ENCODE data around the gene MORN1. TPM values are rescaled to one million over a fixed set of nuclear protein-coding genes. Genes with fewer than 3 reads are reported as not detected.

Gene MORN1
- total RNA-seq, 1 donor from 2014 or later, result 24.3 TPM

DNA sequence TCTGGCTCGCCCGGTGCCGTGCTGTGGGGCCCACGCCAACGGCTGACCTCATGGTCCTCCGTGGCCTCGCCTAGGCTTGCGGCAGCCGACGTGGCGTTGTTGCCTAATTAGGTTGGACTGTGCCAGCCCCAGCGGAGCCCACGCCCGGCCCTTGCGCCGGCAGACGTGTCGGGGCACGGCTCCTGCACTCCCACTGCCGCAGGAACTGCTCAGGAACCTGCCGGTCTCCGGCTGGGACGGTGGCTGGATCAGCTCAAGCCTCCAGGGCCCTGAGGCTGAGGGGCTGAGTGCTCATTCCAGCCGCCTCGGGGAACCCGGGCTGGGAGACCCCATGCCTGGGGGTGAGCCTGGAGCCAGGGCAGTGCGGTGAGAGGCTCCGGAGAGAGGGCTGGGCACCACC is 37.1 kb upstream of the MORN1 start:
- TF ChIP-seq, protein P1, sequence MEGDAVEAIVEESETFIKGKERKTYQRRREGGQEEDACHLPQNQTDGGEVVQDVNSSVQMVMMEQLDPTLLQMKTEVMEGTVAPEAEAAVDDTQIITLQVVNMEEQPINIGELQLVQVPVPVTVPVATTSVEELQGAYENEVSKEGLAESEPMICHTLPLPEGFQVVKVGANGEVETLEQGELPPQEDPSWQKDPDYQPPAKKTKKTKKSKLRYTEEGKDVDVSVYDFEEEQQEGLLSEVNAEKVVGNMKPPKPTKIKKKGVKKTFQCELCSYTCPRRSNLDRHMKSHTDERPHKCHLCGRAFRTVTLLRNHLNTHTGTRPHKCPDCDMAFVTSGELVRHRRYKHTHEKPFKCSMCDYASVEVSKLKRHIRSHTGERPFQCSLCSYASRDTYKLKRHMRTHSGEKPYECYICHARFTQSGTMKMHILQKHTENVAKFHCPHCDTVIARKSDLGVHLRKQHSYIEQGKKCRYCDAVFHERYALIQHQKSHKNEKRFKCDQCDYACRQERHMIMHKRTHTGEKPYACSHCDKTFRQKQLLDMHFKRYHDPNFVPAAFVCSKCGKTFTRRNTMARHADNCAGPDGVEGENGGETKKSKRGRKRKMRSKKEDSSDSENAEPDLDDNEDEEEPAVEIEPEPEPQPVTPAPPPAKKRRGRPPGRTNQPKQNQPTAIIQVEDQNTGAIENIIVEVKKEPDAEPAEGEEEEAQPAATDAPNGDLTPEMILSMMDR (IDR thresholded peaks at IDR 0.05; ENCODE audit: unreplicated experiment), result no peak
- Mint-ChIP-seq H3K4me1 (peaks cover 6% of the 10 kb centered on the region), H3K36me3 (no peaks in the 10 kb centered on the region), H3K27me3 (ENCODE audit: low read depth) (peaks cover 26% of the 10 kb centered on the region), H3K4me3 (no peak overlapping the region), H3K9me3 (no peaks in the 10 kb centered on the region), H3K27ac (no peak overlapping the region)
- DNase-seq (ENCODE audit: low spot score in 2 of 2, unreplicated experiment in 2 of 2), result no peak

DNA sequence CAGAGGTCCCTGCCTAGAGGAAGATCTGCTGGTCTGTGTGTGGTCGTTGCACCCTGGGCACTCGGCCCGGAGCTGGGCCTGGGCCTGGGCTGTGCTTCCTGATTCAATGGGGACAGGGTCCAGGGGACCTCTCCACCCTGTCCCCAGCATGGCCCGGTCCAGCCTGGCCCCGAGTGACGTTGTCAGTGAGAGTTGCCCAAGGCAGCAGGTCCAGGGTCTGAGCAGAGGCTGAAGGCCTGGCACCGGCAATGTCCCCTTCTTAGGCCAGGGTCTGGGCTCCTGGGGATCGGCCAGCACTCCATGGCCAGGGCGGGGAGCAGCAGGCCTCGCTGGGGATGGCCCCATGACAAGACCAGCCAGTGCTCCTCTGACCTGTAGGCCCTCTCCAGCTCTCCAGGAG is 36.6 kb upstream of the MORN1 start:
- Mint-ChIP-seq H3K4me3 (no peak overlapping the region), H3K4me1 (peaks cover 6% of the 10 kb centered on the region), H3K27me3 (ENCODE audit: low read depth) (peaks cover 25% of the 10 kb centered on the region), H3K27ac (no peak overlapping the region), H3K9me3 (peaks cover under 1% of the 10 kb centered on the region), H3K36me3 (no peaks in the 10 kb centered on the region)
- no peak for DNase-seq (ENCODE audit: low spot score in 2 of 2, unreplicated experiment in 2 of 2)
- TF ChIP-seq, protein P1 (IDR thresholded peaks at IDR 0.05; ENCODE audit: unreplicated experiment), result no peak

DNA sequence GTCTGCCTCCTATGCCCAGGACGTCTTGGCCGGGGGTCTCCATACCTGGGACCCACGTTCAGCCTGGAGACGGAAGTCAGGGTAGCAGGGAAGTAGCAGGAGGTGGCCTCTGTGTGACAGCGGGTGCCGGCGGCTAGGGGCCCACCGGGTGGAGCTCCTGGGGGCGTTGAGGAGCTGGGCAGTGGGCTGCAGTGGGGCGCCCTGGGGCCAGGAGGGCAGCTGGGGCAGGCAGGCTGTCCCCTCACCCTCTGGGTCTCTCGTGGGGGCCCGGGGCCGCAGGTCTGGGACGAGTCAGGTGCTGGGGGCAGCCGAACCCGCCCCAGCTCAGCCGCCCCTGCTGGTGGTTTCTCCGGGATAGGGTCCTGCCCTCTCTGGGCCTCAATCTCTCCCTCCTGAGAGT is 35.7 kb upstream of the MORN1 start:
- TF ChIP-seq, protein P1 (IDR thresholded peaks at IDR 0.05; ENCODE audit: unreplicated experiment), result no peak
- H3K27ac Mint-ChIP-seq, result no peak overlapping the region
- H3K4me1 Mint-ChIP-seq, result peaks cover 6% of the 10 kb centered on the region
- H3K27me3 Mint-ChIP-seq (ENCODE audit: low read depth), result peaks cover 30% of the 10 kb centered on the region
- peaks cover 8% of the 10 kb centered on the region for H3K9me3 Mint-ChIP-seq
- DNase-seq (ENCODE audit: low spot score in 2 of 2, unreplicated experiment in 2 of 2), result no peak
- no peaks in the 10 kb centered on the region for H3K36me3 Mint-ChIP-seq
- no peak overlapping the region for H3K4me3 Mint-ChIP-seq

DNA sequence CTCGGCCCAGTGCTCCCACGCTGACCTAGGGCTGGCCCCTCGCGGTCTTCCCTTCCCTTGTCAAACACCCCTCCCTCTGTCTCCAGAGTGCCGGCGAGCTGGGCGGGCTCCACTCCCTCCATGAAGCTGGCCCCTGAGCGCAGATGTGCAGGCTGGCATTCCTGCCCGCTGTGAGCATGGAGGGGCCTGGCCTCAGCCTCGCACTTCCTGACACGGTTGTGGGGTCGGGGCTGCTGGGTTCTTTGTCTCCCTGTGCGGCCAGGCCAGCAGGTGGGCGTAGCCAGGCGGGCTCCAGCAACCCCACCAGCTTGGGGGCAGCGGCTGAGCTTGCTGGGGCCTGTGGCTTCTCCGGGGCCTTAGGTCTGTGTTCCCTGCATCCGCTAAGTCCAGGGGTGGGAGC is 35.2 kb upstream of the MORN1 start:
- Mint-ChIP-seq H3K27ac (no peak overlapping the region), H3K4me1 (peaks cover 5% of the 10 kb centered on the region), H3K4me3 (no peak overlapping the region), H3K27me3 (ENCODE audit: low read depth) (peaks cover 34% of the 10 kb centered on the region), H3K9me3 (peaks cover 8% of the 10 kb centered on the region), H3K36me3 (no peaks in the 10 kb centered on the region)
- DNase-seq (ENCODE audit: low spot score in 2 of 2, unreplicated experiment in 2 of 2), result no peak
- TF ChIP-seq, protein P1 (IDR thresholded peaks at IDR 0.05; ENCODE audit: unreplicated experiment), result no peak

DNA sequence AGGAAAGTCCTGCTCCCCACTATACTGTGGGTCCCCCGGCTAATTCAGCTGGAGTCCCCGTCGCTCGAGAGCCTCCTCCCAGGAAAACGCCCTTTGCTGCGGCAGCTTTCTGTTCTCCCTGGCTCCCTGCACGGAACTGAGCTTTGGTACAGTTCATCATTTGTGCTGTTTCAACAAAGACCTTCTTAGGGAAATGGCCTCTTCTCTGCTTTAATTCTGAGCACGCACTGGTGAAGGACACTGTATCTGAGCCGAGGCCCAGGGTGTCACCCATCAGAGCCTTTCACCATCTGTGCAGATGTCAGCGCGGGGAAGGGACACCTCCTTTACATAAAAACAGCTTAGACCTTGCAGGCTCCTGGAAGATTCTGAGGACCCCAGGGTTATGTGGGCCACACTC is 34.5 kb upstream of the MORN1 start:
- TF ChIP-seq, protein P1 (IDR thresholded peaks at IDR 0.05; ENCODE audit: unreplicated experiment), result no peak
- Mint-ChIP-seq H3K4me3 (no peak overlapping the region), H3K4me1 (peaks cover under 1% of the 10 kb centered on the region), H3K9me3 (peaks cover 8% of the 10 kb centered on the region), H3K27me3 (ENCODE audit: low read depth) (peaks cover 36% of the 10 kb centered on the region), H3K27ac (no peak overlapping the region), H3K36me3 (no peaks in the 10 kb centered on the region)
- no peak for DNase-seq (ENCODE audit: low spot score in 2 of 2, unreplicated experiment in 2 of 2)

DNA sequence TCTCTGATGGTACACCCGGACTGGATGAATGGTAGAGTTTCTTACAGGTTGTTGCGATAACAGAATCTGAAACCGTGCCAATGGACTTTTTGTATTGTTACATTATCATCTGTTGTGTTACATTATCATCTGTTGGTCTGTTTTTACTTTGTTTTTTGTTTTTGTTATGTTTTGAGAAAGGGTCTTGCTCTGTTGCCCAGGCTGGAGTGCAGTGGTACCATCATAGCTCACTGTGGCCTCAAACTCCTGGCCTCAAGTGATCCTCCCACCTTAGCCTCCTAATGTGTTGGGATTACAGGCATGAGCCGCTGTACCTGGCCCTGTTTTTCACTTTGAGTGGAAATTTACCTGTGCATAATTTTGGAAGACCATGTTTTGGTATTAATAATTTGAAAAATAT is 31.2 kb upstream of the MORN1 start:
- Mint-ChIP-seq H3K36me3 (no peaks in the 10 kb centered on the region), H3K27me3 (ENCODE audit: low read depth) (peaks cover 61% of the 10 kb centered on the region), H3K4me3 (no peak overlapping the region), H3K9me3 (peaks cover 8% of the 10 kb centered on the region), H3K4me1 (no peaks in the 10 kb centered on the region), H3K27ac (no peak overlapping the region)
- TF ChIP-seq, protein P1 (IDR thresholded peaks at IDR 0.05; ENCODE audit: unreplicated experiment), result no peak
- no peak for DNase-seq (ENCODE audit: low spot score in 2 of 2, unreplicated experiment in 2 of 2)

Data from mesothelial cell of epicardium (in vitro differentiated cells).